K562 (cell line): ENCODE data around the gene IL10RB. TPM values are rescaled to one million over a fixed set of nuclear protein-coding genes. Genes with fewer than 3 reads are reported as not detected.

Experiments
- DDX20 ChIP-seq: fragments of 450-650 bp; IDR thresholded peaks from 2 replicates; pipeline ENCODE4 v1.6.1; 2016; ENCODE audit warnings: missing genetic modification characterization, low read depth, mild to moderate bottlenecking, missing compliant biosample characterization, moderate library complexity
- DNMT1 ChIP-seq: fragments of 450-650 bp; IDR thresholded peaks from 2 replicates; pipeline ENCODE4 v1.6.1; 2016; ENCODE audit warnings: antibody characterized with exemption, mild to moderate bottlenecking
- ELF2 ChIP-seq: fragments of 250-450 bp; sonication (Bioruptor Pico); IDR thresholded peaks from 2 replicates; pipeline ENCODE4 v1.5.0; 2021; ENCODE audit warnings: mild to moderate bottlenecking
- ESRRB ChIP-seq: fragments of 250-450 bp; sonication (Bioruptor Pico); IDR thresholded peaks from 2 replicates; pipeline ENCODE4 v1.5.0; 2020; ENCODE audit warnings: mild to moderate bottlenecking, moderate library complexity, borderline replicate concordance
- ETV1 ChIP-seq: fragments of 450-650 bp; conservative IDR thresholded peaks from 2 replicates; pipeline ENCODE4 v1.6.1; 2016; ENCODE audit warnings: missing genetic modification characterization, control low read depth, low read depth, missing compliant biosample characterization
- ETV6 ChIP-seq, 3 experiments: fragments of 150-350 bp in 1 of 3; sonication (generic) in 1 of 3; formaldehyde crosslinking in 1 of 3; IDR thresholded peaks; 2 replicates each; pipeline versions ENCODE4 v1.6.1 to v1.8.0; 2014 to 2022; ENCODE audit warnings: borderline replicate concordance in 2 of 3, low read depth in 2 of 3, antibody characterized with exemption in 1 of 3, low read length in 1 of 3, mild to moderate bottlenecking in 1 of 3, missing genetic modification reagents in 1 of 3
- HSF4 ChIP-seq: fragments of 250-450 bp; sonication (Bioruptor Pico); IDR thresholded peaks from 2 replicates; pipeline ENCODE4 v2.1.2; 2022; ENCODE audit warnings: mild to moderate bottlenecking, moderate library complexity, borderline replicate concordance
- RAD21 ChIP-seq, 2 experiments: fragments of 250-450 bp in 1 of 2; fragments of 450-650 bp in 1 of 2; sonication (Bioruptor Pico) in 1 of 2; formaldehyde crosslinking in 1 of 2; IDR thresholded peaks in 1 of 2; conservative IDR thresholded peaks in 1 of 2; 2 replicates each; pipeline versions ENCODE4 v1.4.0 to v1.8.0; 2020 to 2022; ENCODE audit warnings: mild to moderate bottlenecking in 2 of 2, moderate library complexity in 1 of 2
- TCF7L2 ChIP-seq: fragments of 150-350 bp; IDR thresholded peaks from 2 replicates; pipeline ENCODE4 v1.6.1; 2016; ENCODE audit warnings: low read depth, mild to moderate bottlenecking, low read length, moderate library complexity
- ZFP36 ChIP-seq: fragments of 150-350 bp; IDR thresholded peaks from 2 replicates; pipeline ENCODE4 v1.6.1; 2018; ENCODE audit warnings: low read length, low read depth; ENCODE audit not compliant: partially characterized antibody
- ZNF133 ChIP-seq: fragments of 250-450 bp; sonication (Bioruptor Pico); IDR thresholded peaks from 2 replicates; pipeline ENCODE4 v1.4.0; 2020; ENCODE audit warnings: mild to moderate bottlenecking
- ZNF830 ChIP-seq: fragments of 250-450 bp; sonication (Bioruptor Pico); IDR thresholded peaks from 2 replicates; pipeline ENCODE4 v1.5.0; 2021; ENCODE audit warnings: mild to moderate bottlenecking
- polyA plus RNA-seq, 8 experiments: library from polyadenylated mRNA; depleted of rRNA in 4 of 8; stranded (reverse) in 5 of 8; unstranded in 3 of 8; fragments of >200 nt; fragmentation: Nextera tagmentation in 2 of 8; fragmentation: Illumina TruSeq in 1 of 8; extraction: Ambion mirVana in 2 of 8; extraction: Trizol in 1 of 8; gene quantifications; 2 replicates each; pipeline versions ENCODE4 v1.2.1 to v1.2.3, GENCODE V29; 2011 to 2014; ENCODE audit warnings: inconsistent platforms in 1 of 8, missing spikeins in 1 of 8
- total RNA-seq, 7 experiments: library from RNA; depleted of rRNA in 6 of 7; stranded (reverse); fragments of >200 nt in 6 of 7; fragmentation: Illumina TruSeq in 2 of 7; extraction: Trizol in 2 of 7; gene quantifications; 2 replicates each; pipeline versions ENCODE4 v1.2.1 to v1.2.3, GENCODE V29; 2011 to 2021; ENCODE audit warnings: low replicate concordance in 1 of 7

Gene IL10RB
- total and polyA plus RNA-seq, 9 of the 15 experiments (the other 6 are each of a cell fraction or from before 2014, with no cell fraction given), result 10.9 to 33.8 (median 23.0) TPM

- TF ChIP-seq DDX20 (tag) (no peak), DNMT1 (peak; percentile 98), ELF2 (CRISPR knock-in tag) (peak; percentile 69; the same call in 1 of the 2 replicates), ETV6 (IDR thresholded peaks at IDR 0.05; ENCODE audit: borderline replicate concordance in 1 of 2, low read depth in 2 of 2, low read length in 1 of 2) (peak in 1 of 2 experiments; percentile 6; a peak in 1 of 4 replicates), ETV6 (CRISPR knock-in tag; IDR thresholded peaks at IDR 0.05; ENCODE audit: borderline replicate concordance) (peak; percentile 84; the same call in 1 of the 2 replicates), HSF4 (no peak), ESRRB (CRISPR knock-in tag) (no peak), RAD21 (CRISPR knock-in tag; conservative IDR thresholded peaks at IDR 0.05 in 1 of 2, IDR thresholded peaks at IDR 0.05 in 1 of 2) (peak in 1 of 2 experiments; percentile 40; a peak in 3 of 4 replicates), ZNF133 (CRISPR knock-in tag) (peak; percentile 85; the same call in 1 of the 2 replicates), ETV1 (peak; percentile 35; the same call in 1 of the 2 replicates), ZFP36 (peak; percentile 28), ZNF830 (CRISPR knock-in tag) (peak; percentile 90), TCF7L2 (peak; percentile 18; the same call in 1 of the 2 replicates)
- TF ChIP-seq, all 486 proteins: peak for 199
Measured at GRCh38 chr21:33324291-33325221, 58.4 kb downstream of the IL10RB start, which contains the start of gene IFNAR1 (continued).
